DMS79 treated with DMSO at 0.1 percent for 48 hours (cell line): ENCODE data around the gene AMFR.

Experiments
- DNase-seq: peaks from one replicate; lab custom pipeline; 2025; lab: John Stamatoyannopoulos, UW

The AMFR gene

GRCh38 chr16:56347166-56347565 is 78.2 kb downstream of the AMFR start:
- no peak for DNase-seq

GRCh38 chr16:56346131-56346890 is 79.0 kb downstream of the AMFR start:
- DNase-seq: no peak

- no peak for DNase-seq
Measured at GRCh38 chr16:56345406-56346050, 79.8 kb downstream of the AMFR start.

GRCh38 chr16:56344518-56345405 is 80.6 kb downstream of the AMFR start:
- DNase-seq: no peak

- no peak for DNase-seq
Measured at GRCh38 chr16:56343661-56344517, 81.5 kb downstream of the AMFR start.

GRCh38 chr16:56341656-56342399 is 83.5 kb downstream of the AMFR start:
- DNase-seq: no peak

- DNase-seq: no peak
Measured at GRCh38 chr16:56340864-56341365, 84.4 kb downstream of the AMFR start.

GRCh38 chr16:56340416-56340815 is 84.9 kb downstream of the AMFR start:
- no peak for DNase-seq

GRCh38 chr16:56339431-56340195 is 85.7 kb downstream of the AMFR start:
- no peak for DNase-seq

GRCh38 chr16:56338566-56339318 is 86.6 kb downstream of the AMFR start:
- DNase-seq: no peak

GRCh38 chr16:56337858-56338325 is 87.5 kb downstream of the AMFR start:
- DNase-seq: no peak

GRCh38 chr16:56337131-56337857 is 88.1 kb downstream of the AMFR start:
- no peak for DNase-seq

- DNase-seq: no peak
Measured at GRCh38 chr16:56336711-56337110, 88.6 kb downstream of the AMFR start.

GRCh38 chr16:56336071-56336688 is 89.2 kb downstream of the AMFR start:
- DNase-seq: peak; percentile 28

GRCh38 chr16:56334761-56335160 is 90.6 kb downstream of the AMFR start:
- DNase-seq: no peak

- no peak for DNase-seq
Measured at GRCh38 chr16:56332464-56333079, 92.8 kb downstream of the AMFR start.

- DNase-seq: no peak
Measured at GRCh38 chr16:56331915-56332314, 93.4 kb downstream of the AMFR start.

GRCh38 chr16:56331399-56331798 is 93.9 kb downstream of the AMFR start:
- no peak for DNase-seq
